GM23338 (cell line): ENCODE results near the gene ITCH. TPM values are rescaled to one million over a fixed set of nuclear protein-coding genes. Genes with fewer than 3 reads are reported as not detected.
A peak's percentile ranks its signal among the peaks of the same experiment; 100 is the strongest.

Experiments used
- ATAC-seq: fragments of 200-7000 bp; cut with Tn5 transposase; 3 replicates; pipeline ENCODE4 v1.9.1; 2020
- DNase-seq: peaks from one replicate; pipeline ENCODE4 v3.0.0-alpha.2; 2015; ENCODE audit warnings: low spot score
- H2AFZ ChIP-seq: fragments of 200-600 bp; sonication (generic); 2 replicates; pipeline ENCODE4 v1.8.0; 2016; ENCODE audit warnings: antibody characterized with exemption, mild to moderate bottlenecking, moderate library complexity
- H3F3A ChIP-seq: fragments of 200-600 bp; sonication (generic); replicated peaks from 2 replicates; pipeline ENCODE4 v1.8.0; 2017; ENCODE audit warnings: antibody characterized with exemption, mixed run types, low read depth
- H3K27ac ChIP-seq: fragments of 200-600 bp; sonication (generic); 2 replicates; pipeline ENCODE4 v1.6.1; 2016; ENCODE audit warnings: low read depth
- H3K27me3 ChIP-seq: fragments of 200-600 bp; sonication (generic); 2 replicates; pipeline ENCODE4 v1.8.0; 2016; ENCODE audit warnings: mild to moderate bottlenecking, mixed run types, moderate library complexity; ENCODE audit not compliant: insufficient read depth
- H3K36me3 ChIP-seq: fragments of 200-600 bp; sonication (generic); 2 replicates; pipeline ENCODE4 v1.8.0; 2016; ENCODE audit warnings: mild to moderate bottlenecking; ENCODE audit not compliant: insufficient read depth
- H3K4me1 ChIP-seq: fragments of 200-600 bp; sonication (generic); 2 replicates; pipeline ENCODE4 v1.8.0; 2016; ENCODE audit warnings: mild to moderate bottlenecking, moderate library complexity; ENCODE audit not compliant: insufficient read depth
- H3K4me2 ChIP-seq: fragments of 200-600 bp; sonication (generic); 2 replicates; pipeline ENCODE4 v1.7.1; 2017; ENCODE audit warnings: mixed run types
- H3K4me3 ChIP-seq: fragments of 200-600 bp; sonication (generic); 2 replicates; pipeline ENCODE4 v1.6.1; 2016; ENCODE audit warnings: mixed run types
- H3K79me2 ChIP-seq: fragments of 200-600 bp; sonication (generic); replicated peaks from 2 replicates; pipeline ENCODE4 v1.8.0; 2017; ENCODE audit warnings: mild to moderate bottlenecking; ENCODE audit not compliant: insufficient read depth
- H3K9me2 ChIP-seq: fragments of 200-600 bp; sonication (generic); 2 replicates; pipeline ENCODE4 v1.8.0; 2017; ENCODE audit not compliant: insufficient read depth
- H4K20me1 ChIP-seq: fragments of 200-600 bp; sonication (generic); replicated peaks from 2 replicates; pipeline ENCODE4 v1.8.0; 2017; ENCODE audit warnings: mild to moderate bottlenecking; ENCODE audit not compliant: insufficient read depth
- H3K27ac Mint-ChIP-seq: 2 replicates; pipeline ENCODE4 v1.8.0; 2020; ENCODE audit warnings: inconsistent platforms, mild to moderate bottlenecking, moderate library complexity, mixed read lengths
- H3K27me3 Mint-ChIP-seq: 3 replicates; pipeline ENCODE4 v1.8.0; 2022; ENCODE audit warnings: low read depth, mild to moderate bottlenecking, moderate library complexity, mixed read lengths, inconsistent platforms; ENCODE audit not compliant: insufficient read depth, poor library complexity
- H3K36me3 Mint-ChIP-seq: 3 replicates; pipeline ENCODE4 v1.8.0; 2021; ENCODE audit warnings: low read depth, mild to moderate bottlenecking, inconsistent platforms, moderate library complexity, mixed read lengths
- H3K4me1 Mint-ChIP-seq: 3 replicates; pipeline ENCODE4 v1.8.0; 2020; ENCODE audit warnings: mild to moderate bottlenecking, inconsistent platforms, mixed read lengths
- H3K4me3 Mint-ChIP-seq: 3 replicates; pipeline ENCODE4 v1.8.0; 2021; ENCODE audit warnings: moderate library complexity, mild to moderate bottlenecking, inconsistent platforms, mixed read lengths
- H3K9me3 Mint-ChIP-seq: 3 replicates; pipeline ENCODE4 v1.8.0; 2020; ENCODE audit warnings: moderate library complexity, mild to moderate bottlenecking, inconsistent platforms, mixed read lengths
- CREB1 ChIP-seq: fragments of 250-450 bp; sonication (Bioruptor Pico); IDR thresholded peaks from 2 replicates; pipeline ENCODE4 v1.5.0; 2020; ENCODE audit warnings: low read depth, mild to moderate bottlenecking, moderate library complexity
- EZH2 ChIP-seq: fragments of 200-600 bp; sonication (generic); IDR thresholded peaks from one replicate; pipeline ENCODE4 v1.8.0; 2017; ENCODE audit warnings: antibody characterized with exemption, mild to moderate bottlenecking, low read depth; ENCODE audit not compliant: unreplicated experiment
- EZH2phosphoT487 ChIP-seq: fragments of 200-600 bp; sonication (generic); IDR thresholded peaks from one replicate; pipeline ENCODE4 v1.8.1; 2018; ENCODE audit warnings: antibody characterized with exemption; ENCODE audit not compliant: unreplicated experiment
- JUNB ChIP-seq: IDR thresholded peaks from one replicate; pipeline ENCODE4 v1.6.1; 2016; ENCODE audit warnings: antibody characterized with exemption; ENCODE audit not compliant: unreplicated experiment
- NANOG ChIP-seq: IDR thresholded peaks from 2 replicates; pipeline ENCODE4 v1.6.1; 2016; ENCODE audit warnings: antibody characterized with exemption, borderline replicate concordance
- POLR2AphosphoS5 ChIP-seq: IDR thresholded peaks from 2 replicates; pipeline ENCODE4 v1.6.1; 2016; ENCODE audit warnings: antibody characterized with exemption, low read depth
- STAT1 ChIP-seq: IDR thresholded peaks from one replicate; pipeline ENCODE4 v1.6.1; 2016; ENCODE audit warnings: antibody characterized with exemption; ENCODE audit not compliant: unreplicated experiment
- ZNF114 ChIP-seq: fragments of 250-450 bp; sonication (Bioruptor Pico); IDR thresholded peaks from 2 replicates; pipeline ENCODE4 v1.5.0; 2020; ENCODE audit warnings: mild to moderate bottlenecking, moderate library complexity
- ZNF331 ChIP-seq: fragments of 250-450 bp; sonication (Bioruptor Pico); IDR thresholded peaks from 2 replicates; pipeline ENCODE4 v1.5.0; 2020; ENCODE audit warnings: low read depth, mild to moderate bottlenecking, moderate library complexity
- polyA plus RNA-seq: library from polyadenylated mRNA; unstranded; fragments of >200 nt; fragmentation: Nextera tagmentation; extraction: Ambion mirVana; gene quantifications from 2 replicates; pipeline ENCODE4 v1.2.1, GENCODE V29; 2016
- total RNA-seq: library from RNA; depleted of rRNA; stranded (reverse); fragments of >200 nt; shearing (Covaris generic); gene quantifications from 2 replicates; pipeline ENCODE4 v1.2.3, GENCODE V29; 2014
- TF ChIP-seq, protein P1 (sequence below): IDR thresholded peaks from 2 replicates; pipeline ENCODE4 v1.6.1; 2016; ENCODE audit warnings: antibody characterized with exemption
- TF ChIP-seq, protein P2 (sequence below): IDR thresholded peaks from one replicate; pipeline ENCODE4 v1.6.1; 2018; ENCODE audit warnings: antibody characterized with exemption; ENCODE audit not compliant: unreplicated experiment
- TF ChIP-seq, protein P3 (sequence below): fragments of 250-450 bp; sonication (Bioruptor Pico); IDR thresholded peaks from 2 replicates; pipeline ENCODE4 v1.5.0; 2020; ENCODE audit warnings: mild to moderate bottlenecking, moderate library complexity
- TF ChIP-seq, protein P4 (sequence below), 2 experiments: fragments of 200-600 bp in 1 of 2; sonication (generic) in 1 of 2; conservative IDR thresholded peaks; 2 replicates each; pipeline versions ENCODE4 v1.5.1 to v1.6.1; 2016 to 2017; ENCODE audit warnings: antibody characterized with exemption in 2 of 2, low read depth in 2 of 2, mild to moderate bottlenecking in 2 of 2, moderate library complexity in 1 of 2

The ITCH gene
- total and polyA plus RNA-seq, 2 experiments from 2014 or later, result 16.4 to 31.6 TPM

DNA sequence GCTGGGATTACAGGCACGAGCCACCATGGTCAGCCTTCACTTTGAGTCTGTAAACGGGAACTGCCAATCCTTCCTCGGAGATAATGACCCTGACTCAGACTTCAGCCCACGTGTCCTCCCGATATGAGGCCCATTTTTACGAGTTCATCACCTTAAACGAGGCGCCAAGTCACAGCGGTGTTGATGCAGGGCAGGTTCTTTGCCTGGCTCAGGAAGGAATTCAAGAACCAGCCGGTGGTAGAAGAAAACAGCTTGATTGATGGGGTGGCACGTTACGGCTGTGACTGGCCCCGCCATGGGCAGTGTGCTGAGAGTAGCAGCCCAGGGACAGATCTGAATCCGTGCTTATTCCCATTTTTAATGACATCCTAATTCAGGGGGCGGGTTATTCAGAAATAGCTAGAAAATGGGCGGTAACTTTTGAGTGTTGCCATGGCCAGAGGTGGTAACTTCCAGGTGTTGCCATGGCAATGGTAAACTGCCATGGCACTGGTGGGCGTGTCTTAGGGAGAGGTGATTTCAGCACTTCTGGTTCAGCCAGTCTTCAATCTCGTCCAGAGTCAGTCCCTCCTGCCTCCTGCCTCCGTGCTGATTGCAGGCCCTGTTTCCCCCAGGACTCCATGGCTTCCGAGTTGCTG is 186.3 kb downstream of the ITCH start:
- no peak overlapping the region for H3K27ac ChIP-seq
- ATAC-seq (peak; percentile 86), DNase-seq (peak; percentile 93)
- no peak overlapping the region; the same call in 2 of the 3 replicates for H3K4me3 Mint-ChIP-seq
- 0 out of 3 replicates have a peak, but pooled peaks cover 3% of the 10 kb centered on the region for H3K9me3 Mint-ChIP-seq
- H2AFZ ChIP-seq, result no peak overlapping the region
- H3K36me3 Mint-ChIP-seq, result no peaks in the 10 kb centered on the region
- H3K4me1 ChIP-seq, result peaks cover 3% of the 10 kb centered on the region; the same call in 1 of the 2 replicates
- peaks cover 21% of the 10 kb centered on the region for H3K27me3 Mint-ChIP-seq
- peaks cover 5% of the 10 kb centered on the region; the same call in 1 of the 2 replicates for H3K27me3 ChIP-seq
- H3K79me2 ChIP-seq, result no peaks in the 10 kb centered on the region
- no peaks in the 10 kb centered on the region for H3K36me3 ChIP-seq
- H4K20me1 ChIP-seq, result no peaks in the 10 kb centered on the region
- H3K4me3 ChIP-seq, result no peak overlapping the region
- H3K9me2 ChIP-seq, result no peaks in the 10 kb centered on the region
- H3F3A ChIP-seq, result no peaks in the 10 kb centered on the region
- no peak overlapping the region for H3K4me2 ChIP-seq
- TF ChIP-seq JUNB (no peak), ZNF331 (CRISPR knock-in tag) (no peak), POLR2AphosphoS5 (no peak), NANOG (no peak), CREB1 (CRISPR knock-in tag) (no peak), STAT1 (no peak), EZH2 (no peak), ZNF114 (CRISPR knock-in tag) (no peak), EZH2phosphoT487 (no peak)
- TF ChIP-seq, protein P1, sequence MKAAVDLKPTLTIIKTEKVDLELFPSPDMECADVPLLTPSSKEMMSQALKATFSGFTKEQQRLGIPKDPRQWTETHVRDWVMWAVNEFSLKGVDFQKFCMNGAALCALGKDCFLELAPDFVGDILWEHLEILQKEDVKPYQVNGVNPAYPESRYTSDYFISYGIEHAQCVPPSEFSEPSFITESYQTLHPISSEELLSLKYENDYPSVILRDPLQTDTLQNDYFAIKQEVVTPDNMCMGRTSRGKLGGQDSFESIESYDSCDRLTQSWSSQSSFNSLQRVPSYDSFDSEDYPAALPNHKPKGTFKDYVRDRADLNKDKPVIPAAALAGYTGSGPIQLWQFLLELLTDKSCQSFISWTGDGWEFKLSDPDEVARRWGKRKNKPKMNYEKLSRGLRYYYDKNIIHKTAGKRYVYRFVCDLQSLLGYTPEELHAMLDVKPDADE, result no peak
- TF ChIP-seq, protein P2, sequence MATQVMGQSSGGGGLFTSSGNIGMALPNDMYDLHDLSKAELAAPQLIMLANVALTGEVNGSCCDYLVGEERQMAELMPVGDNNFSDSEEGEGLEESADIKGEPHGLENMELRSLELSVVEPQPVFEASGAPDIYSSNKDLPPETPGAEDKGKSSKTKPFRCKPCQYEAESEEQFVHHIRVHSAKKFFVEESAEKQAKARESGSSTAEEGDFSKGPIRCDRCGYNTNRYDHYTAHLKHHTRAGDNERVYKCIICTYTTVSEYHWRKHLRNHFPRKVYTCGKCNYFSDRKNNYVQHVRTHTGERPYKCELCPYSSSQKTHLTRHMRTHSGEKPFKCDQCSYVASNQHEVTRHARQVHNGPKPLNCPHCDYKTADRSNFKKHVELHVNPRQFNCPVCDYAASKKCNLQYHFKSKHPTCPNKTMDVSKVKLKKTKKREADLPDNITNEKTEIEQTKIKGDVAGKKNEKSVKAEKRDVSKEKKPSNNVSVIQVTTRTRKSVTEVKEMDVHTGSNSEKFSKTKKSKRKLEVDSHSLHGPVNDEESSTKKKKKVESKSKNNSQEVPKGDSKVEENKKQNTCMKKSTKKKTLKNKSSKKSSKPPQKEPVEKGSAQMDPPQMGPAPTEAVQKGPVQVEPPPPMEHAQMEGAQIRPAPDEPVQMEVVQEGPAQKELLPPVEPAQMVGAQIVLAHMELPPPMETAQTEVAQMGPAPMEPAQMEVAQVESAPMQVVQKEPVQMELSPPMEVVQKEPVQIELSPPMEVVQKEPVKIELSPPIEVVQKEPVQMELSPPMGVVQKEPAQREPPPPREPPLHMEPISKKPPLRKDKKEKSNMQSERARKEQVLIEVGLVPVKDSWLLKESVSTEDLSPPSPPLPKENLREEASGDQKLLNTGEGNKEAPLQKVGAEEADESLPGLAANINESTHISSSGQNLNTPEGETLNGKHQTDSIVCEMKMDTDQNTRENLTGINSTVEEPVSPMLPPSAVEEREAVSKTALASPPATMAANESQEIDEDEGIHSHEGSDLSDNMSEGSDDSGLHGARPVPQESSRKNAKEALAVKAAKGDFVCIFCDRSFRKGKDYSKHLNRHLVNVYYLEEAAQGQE, result no peak
- TF ChIP-seq, protein P3, sequence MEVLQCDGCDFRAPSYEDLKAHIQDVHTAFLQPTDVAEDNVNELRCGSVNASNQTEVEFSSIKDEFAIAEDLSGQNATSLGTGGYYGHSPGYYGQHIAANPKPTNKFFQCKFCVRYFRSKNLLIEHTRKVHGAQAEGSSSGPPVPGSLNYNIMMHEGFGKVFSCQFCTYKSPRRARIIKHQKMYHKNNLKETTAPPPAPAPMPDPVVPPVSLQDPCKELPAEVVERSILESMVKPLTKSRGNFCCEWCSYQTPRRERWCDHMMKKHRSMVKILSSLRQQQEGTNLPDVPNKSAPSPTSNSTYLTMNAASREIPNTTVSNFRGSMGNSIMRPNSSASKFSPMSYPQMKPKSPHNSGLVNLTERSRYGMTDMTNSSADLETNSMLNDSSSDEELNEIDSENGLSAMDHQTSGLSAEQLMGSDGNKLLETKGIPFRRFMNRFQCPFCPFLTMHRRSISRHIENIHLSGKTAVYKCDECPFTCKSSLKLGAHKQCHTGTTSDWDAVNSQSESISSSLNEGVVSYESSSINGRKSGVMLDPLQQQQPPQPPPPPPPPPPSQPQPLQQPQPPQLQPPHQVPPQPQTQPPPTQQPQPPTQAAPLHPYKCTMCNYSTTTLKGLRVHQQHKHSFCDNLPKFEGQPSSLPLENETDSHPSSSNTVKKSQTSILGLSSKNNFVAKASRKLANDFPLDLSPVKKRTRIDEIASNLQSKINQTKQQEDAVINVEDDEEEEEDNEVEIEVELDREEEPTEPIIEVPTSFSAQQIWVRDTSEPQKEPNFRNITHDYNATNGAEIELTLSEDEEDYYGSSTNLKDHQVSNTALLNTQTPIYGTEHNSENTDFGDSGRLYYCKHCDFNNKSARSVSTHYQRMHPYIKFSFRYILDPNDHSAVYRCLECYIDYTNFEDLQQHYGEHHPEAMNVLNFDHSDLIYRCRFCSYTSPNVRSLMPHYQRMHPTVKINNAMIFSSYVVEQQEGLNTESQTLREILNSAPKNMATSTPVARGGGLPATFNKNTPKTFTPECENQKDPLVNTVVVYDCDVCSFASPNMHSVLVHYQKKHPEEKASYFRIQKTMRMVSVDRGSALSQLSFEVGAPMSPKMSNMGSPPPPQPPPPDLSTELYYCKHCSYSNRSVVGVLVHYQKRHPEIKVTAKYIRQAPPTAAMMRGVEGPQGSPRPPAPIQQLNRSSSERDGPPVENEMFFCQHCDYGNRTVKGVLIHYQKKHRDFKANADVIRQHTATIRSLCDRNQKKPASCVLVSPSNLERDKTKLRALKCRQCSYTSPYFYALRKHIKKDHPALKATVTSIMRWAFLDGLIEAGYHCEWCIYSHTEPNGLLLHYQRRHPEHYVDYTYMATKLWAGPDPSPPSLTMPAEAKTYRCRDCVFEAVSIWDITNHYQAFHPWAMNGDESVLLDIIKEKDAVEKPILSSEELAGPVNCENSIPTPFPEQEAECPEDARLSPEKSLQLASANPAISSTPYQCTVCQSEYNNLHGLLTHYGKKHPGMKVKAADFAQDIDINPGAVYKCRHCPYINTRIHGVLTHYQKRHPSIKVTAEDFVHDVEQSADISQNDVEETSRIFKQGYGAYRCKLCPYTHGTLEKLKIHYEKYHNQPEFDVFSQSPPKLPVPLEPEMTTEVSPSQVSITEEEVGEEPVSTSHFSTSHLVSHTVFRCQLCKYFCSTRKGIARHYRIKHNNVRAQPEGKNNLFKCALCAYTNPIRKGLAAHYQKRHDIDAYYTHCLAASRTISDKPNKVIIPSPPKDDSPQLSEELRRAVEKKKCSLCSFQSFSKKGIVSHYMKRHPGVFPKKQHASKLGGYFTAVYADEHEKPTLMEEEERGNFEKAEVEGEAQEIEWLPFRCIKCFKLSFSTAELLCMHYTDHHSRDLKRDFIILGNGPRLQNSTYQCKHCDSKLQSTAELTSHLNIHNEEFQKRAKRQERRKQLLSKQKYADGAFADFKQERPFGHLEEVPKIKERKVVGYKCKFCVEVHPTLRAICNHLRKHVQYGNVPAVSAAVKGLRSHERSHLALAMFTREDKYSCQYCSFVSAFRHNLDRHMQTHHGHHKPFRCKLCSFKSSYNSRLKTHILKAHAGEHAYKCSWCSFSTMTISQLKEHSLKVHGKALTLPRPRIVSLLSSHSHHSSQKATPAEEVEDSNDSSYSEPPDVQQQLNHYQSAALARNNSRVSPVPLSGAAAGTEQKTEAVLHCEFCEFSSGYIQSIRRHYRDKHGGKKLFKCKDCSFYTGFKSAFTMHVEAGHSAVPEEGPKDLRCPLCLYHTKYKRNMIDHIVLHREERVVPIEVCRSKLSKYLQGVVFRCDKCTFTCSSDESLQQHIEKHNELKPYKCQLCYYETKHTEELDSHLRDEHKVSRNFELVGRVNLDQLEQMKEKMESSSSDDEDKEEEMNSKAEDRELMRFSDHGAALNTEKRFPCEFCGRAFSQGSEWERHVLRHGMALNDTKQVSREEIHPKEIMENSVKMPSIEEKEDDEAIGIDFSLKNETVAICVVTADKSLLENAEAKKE (CRISPR knock-in tag), result no peak
- TF ChIP-seq, protein P4, sequence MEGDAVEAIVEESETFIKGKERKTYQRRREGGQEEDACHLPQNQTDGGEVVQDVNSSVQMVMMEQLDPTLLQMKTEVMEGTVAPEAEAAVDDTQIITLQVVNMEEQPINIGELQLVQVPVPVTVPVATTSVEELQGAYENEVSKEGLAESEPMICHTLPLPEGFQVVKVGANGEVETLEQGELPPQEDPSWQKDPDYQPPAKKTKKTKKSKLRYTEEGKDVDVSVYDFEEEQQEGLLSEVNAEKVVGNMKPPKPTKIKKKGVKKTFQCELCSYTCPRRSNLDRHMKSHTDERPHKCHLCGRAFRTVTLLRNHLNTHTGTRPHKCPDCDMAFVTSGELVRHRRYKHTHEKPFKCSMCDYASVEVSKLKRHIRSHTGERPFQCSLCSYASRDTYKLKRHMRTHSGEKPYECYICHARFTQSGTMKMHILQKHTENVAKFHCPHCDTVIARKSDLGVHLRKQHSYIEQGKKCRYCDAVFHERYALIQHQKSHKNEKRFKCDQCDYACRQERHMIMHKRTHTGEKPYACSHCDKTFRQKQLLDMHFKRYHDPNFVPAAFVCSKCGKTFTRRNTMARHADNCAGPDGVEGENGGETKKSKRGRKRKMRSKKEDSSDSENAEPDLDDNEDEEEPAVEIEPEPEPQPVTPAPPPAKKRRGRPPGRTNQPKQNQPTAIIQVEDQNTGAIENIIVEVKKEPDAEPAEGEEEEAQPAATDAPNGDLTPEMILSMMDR (conservative IDR thresholded peaks at IDR 0.05; ENCODE audit: low read depth in 2 of 2), result no peak
- H3K27ac Mint-ChIP-seq, result peak overlapping the region; percentile 84
- peaks cover 17% of the 10 kb centered on the region for H3K4me1 Mint-ChIP-seq
